HUES48 (cell line): ENCODE measurements around the gene LRRC7.

Experiments
- H3K27ac ChIP-seq: one replicate; pipeline ENCODE4 v1.7.0; 2013; ENCODE audit warnings: low read depth, low read length, inconsistent platforms
- H3K27me3 ChIP-seq: 2 replicates; pipeline ENCODE4 v1.6.1; 2013; ENCODE audit warnings: mild to moderate bottlenecking, low read length; ENCODE audit not compliant: control insufficient read depth, insufficient read depth
- H3K36me3 ChIP-seq: 2 replicates; pipeline ENCODE4 v1.6.1; 2013; ENCODE audit warnings: low read length; ENCODE audit not compliant: control insufficient read depth, insufficient read depth
- H3K4me1 ChIP-seq: 2 replicates; pipeline ENCODE4 v1.6.1; 2013; ENCODE audit warnings: mild to moderate bottlenecking, low read length; ENCODE audit not compliant: control insufficient read depth, insufficient read depth
- H3K4me3 ChIP-seq: 2 replicates; pipeline ENCODE4 v1.5.1; 2013; ENCODE audit warnings: mild to moderate bottlenecking, low read depth, low read length
- H3K9ac ChIP-seq: 2 replicates; pipeline ENCODE4 v1.6.1; 2013; ENCODE audit warnings: mild to moderate bottlenecking, low read depth, low read length, moderate library complexity
- H3K9me3 ChIP-seq: 2 replicates; pipeline ENCODE4 v1.6.1; 2013; ENCODE audit warnings: low read length; ENCODE audit not compliant: control insufficient read depth, insufficient read depth

Gene LRRC7

DNA sequence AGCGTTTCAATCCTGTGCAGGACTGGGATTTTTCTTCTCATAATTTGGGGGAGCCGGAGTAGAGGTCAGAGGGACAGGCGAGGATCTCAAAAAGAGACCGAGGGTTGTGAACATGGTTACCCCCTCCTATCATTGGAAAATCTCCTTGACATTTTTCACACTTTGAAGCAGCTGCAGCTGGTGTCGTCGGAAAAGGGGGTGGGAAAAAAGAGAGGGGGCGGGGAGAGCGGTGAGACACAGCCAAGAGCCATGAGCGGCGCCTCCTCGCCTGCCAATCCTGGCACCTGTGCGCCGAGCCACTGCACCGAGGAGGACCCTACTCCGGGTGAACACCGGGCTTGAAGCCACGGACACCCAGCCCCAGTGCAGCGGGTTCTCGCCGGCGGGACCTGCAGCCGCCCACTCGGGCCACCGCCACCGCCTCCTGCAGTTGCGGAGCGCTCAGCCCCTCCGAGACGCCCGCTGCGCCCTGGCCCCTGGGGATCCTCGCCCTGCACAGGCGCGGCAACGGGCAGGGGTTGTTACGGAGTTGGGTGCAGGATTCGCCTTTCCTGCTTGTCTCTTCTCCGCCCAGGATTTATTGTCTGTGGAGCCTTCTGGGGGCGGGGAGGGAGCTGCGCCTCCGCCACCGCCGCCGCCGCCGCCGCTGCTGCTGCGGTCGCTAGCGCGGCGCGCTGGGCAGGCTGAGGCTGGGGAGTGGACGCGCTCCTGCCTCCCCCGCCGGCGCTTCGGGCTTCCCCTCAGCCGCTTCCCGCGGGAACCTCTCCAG is at the start of gene LRRC7:
LRRC7 (plus strand) TSS at position 271 of the 769 bp plus-strand sequence. CDS start 718 bp downstream, outside the sequence.
- Histone ChIP-seq H3K4me1 (peaks cover 9% of the 10 kb centered on the region; the same call in 1 of the 2 replicates), H3K27ac (no peak within 1 kb of the TSS), H3K36me3 (no peaks in the 10 kb centered on the region), H3K9me3 (no peaks in the 10 kb centered on the region), H3K9ac (no peak within 1 kb of the TSS), H3K27me3 (peaks cover 82% of the 10 kb centered on the region), H3K4me3 (peak within 1 kb of the TSS; percentile 80)

DNA sequence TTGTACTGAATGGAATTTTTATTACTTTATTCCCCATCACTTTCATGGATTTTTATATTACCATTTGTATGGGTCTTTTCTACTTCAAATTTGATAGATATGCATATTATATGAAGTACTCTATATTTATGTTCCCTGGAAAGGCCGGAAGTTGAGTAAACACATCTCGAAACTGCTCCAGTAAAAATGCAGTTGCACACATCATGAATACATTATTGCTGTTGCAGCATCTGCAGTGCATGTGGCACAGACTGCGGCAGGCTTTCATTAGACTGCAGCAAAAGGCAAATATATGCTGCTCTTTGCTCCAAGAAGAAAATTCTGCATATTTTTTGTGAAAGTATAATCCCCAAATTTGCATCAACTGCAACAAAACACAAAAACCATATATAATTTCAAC is 48.7 kb upstream of the LRRC7 start:
- Histone ChIP-seq H3K4me1 (no peaks in the 10 kb centered on the region), H3K27me3 (no peaks in the 10 kb centered on the region), H3K9me3 (no peaks in the 10 kb centered on the region), H3K9ac (no peak overlapping the region), H3K4me3 (no peak overlapping the region), H3K27ac (no peak overlapping the region), H3K36me3 (no peaks in the 10 kb centered on the region)

DNA sequence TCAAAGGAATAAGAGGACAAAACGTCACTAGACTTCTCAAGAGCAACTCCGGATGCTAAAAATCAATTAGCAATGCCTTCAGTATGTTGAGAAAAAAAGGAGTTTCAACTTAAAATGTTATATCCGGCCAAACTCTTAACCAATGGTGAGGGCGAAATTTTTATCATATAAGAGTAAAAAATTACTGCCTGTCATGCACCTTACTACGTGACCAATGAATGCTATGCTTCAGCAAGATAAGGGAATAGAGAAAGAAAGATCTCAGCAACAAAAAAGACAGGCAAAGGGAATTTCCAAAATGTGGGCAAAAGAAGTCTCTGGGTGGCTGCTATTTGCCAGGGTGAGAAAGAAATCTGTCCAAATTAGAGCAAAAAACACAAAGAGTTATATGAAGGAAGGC is 47.4 kb upstream of the LRRC7 start:
- Histone ChIP-seq H3K36me3 (no peaks in the 10 kb centered on the region), H3K9me3 (no peaks in the 10 kb centered on the region), H3K9ac (no peak overlapping the region), H3K27ac (no peak overlapping the region), H3K4me3 (no peak overlapping the region), H3K27me3 (no peaks in the 10 kb centered on the region), H3K4me1 (no peaks in the 10 kb centered on the region)

DNA sequence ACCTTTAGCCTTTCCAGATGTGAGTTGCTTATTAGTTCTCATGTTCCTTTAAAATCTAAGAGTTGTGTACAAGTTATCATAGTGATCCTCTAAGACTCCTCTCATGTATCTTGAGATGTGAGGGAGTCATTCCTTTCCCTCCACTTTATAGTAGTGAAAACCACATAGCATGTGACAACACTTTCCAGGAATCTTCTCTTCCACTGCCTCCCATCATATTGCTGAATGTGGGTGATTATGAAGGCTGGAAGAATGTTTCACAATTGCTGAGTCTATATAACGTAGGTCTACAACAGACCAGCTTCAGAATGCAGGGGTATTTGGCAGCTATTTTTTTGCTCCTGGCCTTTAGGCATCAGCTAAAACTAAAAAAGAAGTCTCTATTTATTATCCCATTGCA is 44.7 kb upstream of the LRRC7 start:
- no peaks in the 10 kb centered on the region for H3K9me3 ChIP-seq
- H3K4me1 ChIP-seq, result no peaks in the 10 kb centered on the region
- H3K27ac ChIP-seq, result no peak overlapping the region
- no peak overlapping the region for H3K9ac ChIP-seq
- no peak overlapping the region for H3K4me3 ChIP-seq
- H3K36me3 ChIP-seq, result no peaks in the 10 kb centered on the region
- no peaks in the 10 kb centered on the region for H3K27me3 ChIP-seq

DNA sequence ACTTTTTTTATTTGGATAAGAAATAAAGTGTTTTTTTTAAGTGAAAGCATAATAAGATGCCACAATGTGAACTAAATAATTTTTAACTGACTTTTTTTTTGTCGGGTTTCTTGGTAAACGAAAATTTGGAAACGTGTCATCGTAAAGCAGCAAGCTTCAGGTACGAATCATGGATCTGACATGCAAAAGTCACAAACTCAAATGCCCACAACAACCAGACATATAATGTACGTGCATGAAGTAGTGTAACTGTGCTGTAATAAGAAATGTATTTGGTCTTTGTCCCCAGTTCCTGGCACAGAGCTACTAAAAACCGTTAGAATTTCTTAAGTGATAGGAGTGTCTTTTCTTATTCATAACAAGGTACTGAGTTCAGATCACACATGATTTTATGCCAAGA is 44.3 kb upstream of the LRRC7 start:
- Histone ChIP-seq H3K36me3 (no peaks in the 10 kb centered on the region), H3K9me3 (no peaks in the 10 kb centered on the region), H3K4me3 (no peak overlapping the region), H3K27ac (no peak overlapping the region), H3K27me3 (no peaks in the 10 kb centered on the region), H3K9ac (no peak overlapping the region), H3K4me1 (no peaks in the 10 kb centered on the region)

DNA sequence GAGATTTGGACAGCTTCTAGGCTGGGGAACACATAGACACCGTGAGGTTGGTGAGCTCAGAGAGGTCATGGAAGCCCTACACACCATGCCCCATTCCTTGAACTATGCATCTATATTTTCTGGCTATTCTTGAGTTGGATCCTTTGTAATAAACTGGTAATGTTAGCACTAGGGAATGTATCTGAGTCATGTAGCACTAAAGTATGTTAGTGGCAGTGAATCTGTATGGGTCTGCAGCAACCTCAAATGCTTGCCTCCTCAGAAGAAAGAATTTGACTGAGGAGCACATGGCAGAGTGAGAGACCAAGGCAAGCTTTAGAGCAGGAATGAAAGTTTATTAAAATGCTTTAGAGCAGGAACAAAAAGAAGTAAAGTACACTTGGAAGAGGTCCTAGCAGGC is 43.7 kb upstream of the LRRC7 start:
- Histone ChIP-seq H3K27me3 (no peaks in the 10 kb centered on the region), H3K9me3 (no peaks in the 10 kb centered on the region), H3K36me3 (no peaks in the 10 kb centered on the region), H3K9ac (no peak overlapping the region), H3K4me3 (no peak overlapping the region), H3K27ac (no peak overlapping the region), H3K4me1 (no peaks in the 10 kb centered on the region)

DNA sequence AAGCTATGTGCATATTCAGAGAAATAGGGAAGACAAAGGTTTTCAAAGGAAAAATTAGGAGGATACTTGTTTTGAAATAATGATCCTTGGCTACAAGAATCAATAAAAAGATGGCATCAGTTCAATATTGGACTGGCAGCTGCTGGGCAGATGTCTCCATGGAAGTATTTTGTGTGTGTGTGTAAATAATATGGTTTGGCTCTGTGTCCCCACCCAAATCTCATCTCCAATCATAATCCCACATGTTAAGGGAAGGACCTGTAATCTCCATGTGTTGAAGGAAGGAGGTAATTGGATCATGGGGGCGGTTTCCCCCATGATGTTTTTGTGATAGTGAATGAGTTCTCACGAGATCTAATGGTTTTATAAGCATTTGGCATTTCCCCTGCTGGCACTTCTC is 40.4 kb upstream of the LRRC7 start:
- Histone ChIP-seq H3K4me1 (no peaks in the 10 kb centered on the region), H3K4me3 (no peak overlapping the region), H3K9ac (no peak overlapping the region)

DNA sequence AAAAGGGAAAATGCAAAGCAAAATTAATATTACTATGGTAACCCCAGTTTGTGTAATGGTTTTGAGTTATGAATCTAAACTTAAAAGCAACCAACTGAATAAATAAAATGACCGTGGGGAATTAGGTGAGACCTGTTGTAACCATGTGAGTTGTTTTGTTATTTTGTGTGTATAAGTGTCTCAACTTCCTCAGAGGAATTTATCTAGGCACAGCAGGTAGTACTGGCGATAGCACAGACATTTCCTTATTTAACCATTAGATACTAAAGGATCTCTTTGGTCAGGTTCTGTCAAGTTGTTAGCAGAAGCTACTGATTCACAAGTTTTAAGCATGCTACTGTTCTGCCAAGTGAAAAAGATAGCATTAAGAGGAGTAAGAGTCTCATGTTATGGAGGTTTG is 39.3 kb upstream of the LRRC7 start:
- Histone ChIP-seq H3K27me3 (no peaks in the 10 kb centered on the region), H3K9me3 (no peaks in the 10 kb centered on the region), H3K36me3 (no peaks in the 10 kb centered on the region), H3K27ac (no peak overlapping the region), H3K9ac (no peak overlapping the region), H3K4me3 (no peak overlapping the region), H3K4me1 (no peaks in the 10 kb centered on the region)

More for the DNA sequence above, 40.4 kb upstream of the LRRC7 start:
- Histone ChIP-seq H3K36me3 (no peaks in the 10 kb centered on the region), H3K27ac (no peak overlapping the region), H3K27me3 (no peaks in the 10 kb centered on the region), H3K9me3 (no peaks in the 10 kb centered on the region)

DNA sequence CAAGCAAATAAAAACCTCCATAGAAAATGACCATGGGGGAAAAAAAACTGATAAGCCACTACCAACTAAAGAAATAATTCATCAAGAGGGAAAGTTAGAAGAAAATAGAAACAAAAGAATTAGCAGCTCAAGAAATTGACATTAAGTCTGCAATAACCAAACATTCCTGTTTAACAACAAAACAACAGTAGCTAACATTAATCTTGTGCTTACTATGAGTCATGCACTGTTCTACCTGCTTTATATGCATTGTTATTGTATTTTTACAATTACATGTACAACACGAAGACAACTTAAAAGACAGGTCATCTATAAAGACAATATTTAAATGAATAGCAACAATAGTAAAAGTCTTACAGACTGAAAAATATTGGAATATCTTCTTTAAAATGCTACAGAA is 34.4 kb upstream of the LRRC7 start:
- H3K4me3 ChIP-seq, result no peak overlapping the region
- H3K36me3 ChIP-seq, result no peaks in the 10 kb centered on the region
- no peaks in the 10 kb centered on the region for H3K4me1 ChIP-seq
- H3K9me3 ChIP-seq, result no peaks in the 10 kb centered on the region
- no peak overlapping the region for H3K27ac ChIP-seq
- no peaks in the 10 kb centered on the region for H3K27me3 ChIP-seq
- no peak overlapping the region for H3K9ac ChIP-seq

DNA sequence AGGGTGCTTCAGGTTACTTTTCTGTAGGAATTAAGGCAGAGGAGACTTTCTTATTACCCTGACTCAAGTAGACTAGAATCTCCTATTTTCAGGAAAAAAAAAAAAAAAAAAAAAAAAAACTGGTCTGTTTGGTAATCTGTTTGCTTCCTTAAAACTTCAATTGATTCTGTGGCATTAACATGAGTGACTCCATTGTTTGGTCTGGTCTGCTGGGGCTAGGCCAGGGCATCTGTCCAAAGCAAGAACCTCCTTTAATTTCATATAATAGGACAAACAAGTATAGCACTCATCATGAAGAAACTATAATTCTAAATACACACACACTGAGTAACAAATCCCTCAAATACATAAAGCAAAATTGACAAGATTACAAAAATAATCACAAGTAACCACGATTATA is 32.9 kb upstream of the LRRC7 start:
- Histone ChIP-seq H3K27ac (no peak overlapping the region), H3K9me3 (no peaks in the 10 kb centered on the region), H3K27me3 (no peaks in the 10 kb centered on the region), H3K4me1 (no peaks in the 10 kb centered on the region), H3K4me3 (no peak overlapping the region), H3K9ac (no peak overlapping the region), H3K36me3 (no peaks in the 10 kb centered on the region)

DNA sequence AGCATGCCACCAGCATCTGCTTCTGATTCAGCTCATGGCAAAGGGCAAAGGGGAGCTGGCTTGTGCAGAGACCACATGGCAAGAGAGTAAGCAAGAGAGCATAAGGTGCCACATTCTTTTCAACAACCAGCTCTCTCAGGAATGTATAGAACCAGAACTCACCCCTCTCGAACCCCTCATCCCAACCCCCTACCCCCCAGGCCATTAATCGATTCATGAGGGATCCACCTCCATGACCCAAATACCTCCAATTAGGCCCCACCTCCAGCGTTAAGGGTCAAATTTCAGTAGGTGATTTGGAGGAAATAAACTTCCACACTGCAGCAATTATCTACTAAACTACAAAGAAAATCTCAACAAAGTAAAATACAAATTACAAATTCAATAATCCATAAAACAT is 32.2 kb upstream of the LRRC7 start:
- no peak overlapping the region for H3K4me3 ChIP-seq
- H3K27ac ChIP-seq, result no peak overlapping the region
- no peak overlapping the region for H3K9ac ChIP-seq
- no peaks in the 10 kb centered on the region for H3K27me3 ChIP-seq
- H3K4me1 ChIP-seq, result no peaks in the 10 kb centered on the region
- no peaks in the 10 kb centered on the region for H3K9me3 ChIP-seq
- H3K36me3 ChIP-seq, result no peaks in the 10 kb centered on the region
